Measurements from ENCODE around the gene ATP8B2. TPM values are rescaled to one million over a fixed set of nuclear protein-coding genes. Genes with fewer than 3 reads are reported as not detected.
"Not testable (repeated sequence)": the region's sequence is repeated elsewhere in the genome, so short reads cannot be mapped to it uniquely, and the experiment has no call there.

Gene ATP8B2
- total RNA-seq, 1 donor from 2014 or later = 68.7 TPM

- no peak for DNase-seq
- peaks cover 11% of the 10 kb centered on the region for H3K9me3 Mint-ChIP-seq (ENCODE audit: unreplicated experiment)
- no peaks in the 10 kb centered on the region for H3K27me3 Mint-ChIP-seq (ENCODE audit: unreplicated experiment)
- H3K27ac Mint-ChIP-seq (ENCODE audit: unreplicated experiment) = no peak overlapping the region
- peaks cover 13% of the 10 kb centered on the region for H3K36me3 Mint-ChIP-seq (ENCODE audit: unreplicated experiment)
- H3K4me3 Mint-ChIP-seq (ENCODE audit: unreplicated experiment) = no peak overlapping the region
- TF ChIP-seq CTCF (IDR thresholded peaks at IDR 0.05; ENCODE audit: partially characterized antibody, unreplicated experiment) = no peak
- no peaks in the 10 kb centered on the region for H3K4me1 Mint-ChIP-seq (ENCODE audit: low read depth, unreplicated experiment)
These were observed 29.7 kb upstream of the ATP8B2 start for GRCh38 chr1:154295408-154296235.

GRCh38 chr1:154301582-154301981 lies 23.7 kb upstream of the ATP8B2 start:
- Mint-ChIP-seq H3K4me1 (ENCODE audit: low read depth, unreplicated experiment) (no peaks in the 10 kb centered on the region), H3K36me3 (ENCODE audit: unreplicated experiment) (no peaks in the 10 kb centered on the region), H3K9me3 (ENCODE audit: unreplicated experiment) (peaks cover 2% of the 10 kb centered on the region), H3K27ac (ENCODE audit: unreplicated experiment) (no peak overlapping the region), H3K4me3 (ENCODE audit: unreplicated experiment) (no peak overlapping the region), H3K27me3 (ENCODE audit: unreplicated experiment) (no peaks in the 10 kb centered on the region)
- no peak for TF ChIP-seq CTCF (IDR thresholded peaks at IDR 0.05; ENCODE audit: partially characterized antibody, unreplicated experiment)
- no peak for DNase-seq

GRCh38 chr1:154304664-154305337 lies 20.5 kb upstream of the ATP8B2 start:
- no peak for DNase-seq
- H3K9me3 Mint-ChIP-seq (ENCODE audit: unreplicated experiment) = peaks cover 2% of the 10 kb centered on the region
- no peak overlapping the region for H3K27ac Mint-ChIP-seq (ENCODE audit: unreplicated experiment)
- no peak for TF ChIP-seq CTCF (IDR thresholded peaks at IDR 0.05; ENCODE audit: partially characterized antibody, unreplicated experiment)
- H3K4me1 Mint-ChIP-seq (ENCODE audit: low read depth, unreplicated experiment) = no peaks in the 10 kb centered on the region
- peaks cover 5% of the 10 kb centered on the region for H3K36me3 Mint-ChIP-seq (ENCODE audit: unreplicated experiment)
- H3K4me3 Mint-ChIP-seq (ENCODE audit: unreplicated experiment) = no peak overlapping the region
- H3K27me3 Mint-ChIP-seq (ENCODE audit: unreplicated experiment) = no peaks in the 10 kb centered on the region

GRCh38 chr1:154306151-154306550 lies 19.2 kb upstream of the ATP8B2 start:
- no peak for DNase-seq
- Mint-ChIP-seq H3K27ac (ENCODE audit: unreplicated experiment) (no peak overlapping the region), H3K9me3 (ENCODE audit: unreplicated experiment) (peaks cover 2% of the 10 kb centered on the region)

GRCh38 chr1:154307670-154308270 lies 17.6 kb upstream of the ATP8B2 start:
- H3K4me1 Mint-ChIP-seq (ENCODE audit: low read depth, unreplicated experiment); H3K27ac Mint-ChIP-seq (ENCODE audit: unreplicated experiment); DNase-seq; H3K9me3 Mint-ChIP-seq (ENCODE audit: unreplicated experiment); H3K36me3 Mint-ChIP-seq (ENCODE audit: unreplicated experiment); H3K4me3 Mint-ChIP-seq (ENCODE audit: unreplicated experiment); H3K27me3 Mint-ChIP-seq (ENCODE audit: unreplicated experiment): not testable (repeated sequence)

More at GRCh38 chr1:154306151-154306550, 19.2 kb upstream of the ATP8B2 start:
- H3K4me3 Mint-ChIP-seq (ENCODE audit: unreplicated experiment) = no peak overlapping the region
- H3K27me3 Mint-ChIP-seq (ENCODE audit: unreplicated experiment) = no peaks in the 10 kb centered on the region
- H3K4me1 Mint-ChIP-seq (ENCODE audit: low read depth, unreplicated experiment) = no peaks in the 10 kb centered on the region
- TF ChIP-seq CTCF (IDR thresholded peaks at IDR 0.05; ENCODE audit: partially characterized antibody, unreplicated experiment) = no peak
- peaks cover 5% of the 10 kb centered on the region for H3K36me3 Mint-ChIP-seq (ENCODE audit: unreplicated experiment)

- H3K9me3 Mint-ChIP-seq (ENCODE audit: unreplicated experiment); H3K4me1 Mint-ChIP-seq (ENCODE audit: low read depth, unreplicated experiment); H3K27me3 Mint-ChIP-seq (ENCODE audit: unreplicated experiment); DNase-seq; H3K36me3 Mint-ChIP-seq (ENCODE audit: unreplicated experiment); H3K4me3 Mint-ChIP-seq (ENCODE audit: unreplicated experiment); H3K27ac Mint-ChIP-seq (ENCODE audit: unreplicated experiment): not testable (repeated sequence)
These were observed 16.2 kb upstream of the ATP8B2 start for GRCh38 chr1:154309136-154309535.

- DNase-seq; H3K27ac Mint-ChIP-seq (ENCODE audit: unreplicated experiment); H3K4me3 Mint-ChIP-seq (ENCODE audit: unreplicated experiment); H3K27me3 Mint-ChIP-seq (ENCODE audit: unreplicated experiment); H3K4me1 Mint-ChIP-seq (ENCODE audit: low read depth, unreplicated experiment); H3K36me3 Mint-ChIP-seq (ENCODE audit: unreplicated experiment); H3K9me3 Mint-ChIP-seq (ENCODE audit: unreplicated experiment): not testable (repeated sequence)
These were observed 12.9 kb upstream of the ATP8B2 start for GRCh38 chr1:154312229-154313065.
